ENCODE results near the gene RAB26.
"Not testable (repeated sequence)": the region's sequence is repeated elsewhere in the genome, so short reads cannot be mapped to it uniquely, and the experiment has no call there.

The RAB26 gene

GRCh38 chr16:2200313-2200712, 51.9 kb downstream of the RAB26 start:
- no peak for DNase-seq

DNA sequence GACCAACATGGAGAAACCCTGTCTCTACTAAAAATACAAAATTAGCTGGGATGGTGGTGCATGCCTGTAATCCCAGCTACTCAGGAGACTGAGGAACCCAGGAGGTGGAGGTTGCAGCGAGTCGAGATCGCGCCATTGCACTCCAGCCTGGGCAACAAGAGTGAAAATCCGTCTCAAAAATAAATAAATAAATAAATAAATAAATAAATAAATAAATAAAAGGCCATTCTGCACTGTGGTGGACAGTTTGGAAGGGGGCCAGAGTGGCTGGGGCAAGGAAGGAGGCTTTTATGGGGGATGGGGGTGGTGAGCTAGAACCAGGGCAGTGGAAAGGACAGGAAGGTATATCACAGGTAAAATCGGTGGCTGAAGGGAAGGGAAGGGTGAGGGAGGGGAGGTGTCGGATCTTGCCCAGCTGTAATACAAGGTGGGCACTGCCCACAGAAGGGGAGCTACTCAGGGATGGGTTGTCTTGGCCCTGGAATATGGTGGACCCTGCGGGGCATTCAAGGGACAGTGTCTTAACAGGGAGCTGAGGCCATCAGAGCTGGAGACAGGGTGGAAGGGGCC, 54.8 kb downstream of the RAB26 start:
- DNase-seq: not testable (repeated sequence)
